RWPE2 (cell line): ENCODE measurements around the gene NMRK2.

Source experiments
- ATAC-seq: fragments of 200-7000 bp; cut with Tn5 transposase; 3 replicates; pipeline ENCODE4 v1.9.1; 2021; ENCODE audit warnings: low read depth
- DNase-seq: peaks from one replicate; pipeline ENCODE4 v3.0.0-alpha.2; 2020; ENCODE audit warnings: low spot score
- H3K27ac ChIP-seq: fragments of 450-650 bp; 2 replicates; pipeline ENCODE4 v1.5.1; 2017; ENCODE audit warnings: mild to moderate bottlenecking; ENCODE audit not compliant: poor library complexity, severe bottlenecking
- H3K27me3 ChIP-seq: fragments of 250-450 bp; sonication (Bioruptor Pico); 2 replicates; pipeline ENCODE4 v1.5.1; 2021; ENCODE audit warnings: mild to moderate bottlenecking, moderate library complexity; ENCODE audit not compliant: insufficient read depth, poor library complexity, severe bottlenecking
- H3K36me3 ChIP-seq: fragments of 250-450 bp; sonication (Bioruptor Pico); 2 replicates; pipeline ENCODE4 v1.5.1; 2020; ENCODE audit warnings: low read depth, mild to moderate bottlenecking, moderate library complexity
- H3K4me1 ChIP-seq: fragments of 250-450 bp; sonication (Bioruptor Pico); 2 replicates; pipeline ENCODE4 v1.5.1; 2021; ENCODE audit warnings: mild to moderate bottlenecking, moderate library complexity; ENCODE audit not compliant: insufficient read depth, poor library complexity, severe bottlenecking
- H3K4me3 ChIP-seq: fragments of 250-450 bp; sonication (Bioruptor Pico); 2 replicates; pipeline ENCODE4 v1.5.1; 2021; ENCODE audit warnings: mild to moderate bottlenecking, moderate library complexity; ENCODE audit not compliant: severe bottlenecking
- H3K9me3 ChIP-seq: fragments of 250-450 bp; sonication (Bioruptor Pico); 2 replicates; pipeline ENCODE4 v1.5.1; 2021; ENCODE audit warnings: mild to moderate bottlenecking, moderate library complexity; ENCODE audit not compliant: severe bottlenecking
- TF ChIP-seq, protein P1 (sequence below): fragments of 450-650 bp; IDR thresholded peaks from one replicate; pipeline ENCODE4 v1.5.1; 2017; ENCODE audit warnings: mild to moderate bottlenecking, moderate library complexity; ENCODE audit not compliant: poor library complexity, severe bottlenecking

NMRK2 gene

DNA sequence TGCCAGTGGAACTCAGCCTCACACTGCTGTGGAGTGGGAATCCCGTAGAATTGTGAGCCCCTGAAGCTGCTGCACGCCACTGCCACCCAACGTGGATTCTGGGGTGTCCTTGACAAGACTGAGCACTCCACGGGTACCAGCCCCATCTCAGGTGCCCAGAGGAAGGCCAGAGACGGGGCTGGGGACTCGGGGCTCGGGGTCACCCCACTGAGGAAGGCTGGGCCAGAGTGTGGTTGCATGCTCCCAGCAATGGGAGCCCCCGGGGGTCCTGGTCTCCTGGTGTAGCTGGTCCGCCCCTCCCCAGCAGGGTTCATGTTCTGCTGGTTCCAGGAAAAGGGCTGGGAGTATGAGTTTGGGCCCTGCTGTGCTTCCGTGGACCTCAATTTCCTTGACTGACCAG, 22.8 kb downstream of the NMRK2 start:
- no peak overlapping the region for H3K4me3 ChIP-seq
- H3K9me3 ChIP-seq: no peaks in the 10 kb centered on the region
- no peak for ATAC-seq
- no peak for DNase-seq
- H3K36me3 ChIP-seq: peaks cover 22% of the 10 kb centered on the region
- H3K27ac ChIP-seq: no peak overlapping the region
- no peaks in the 10 kb centered on the region for H3K4me1 ChIP-seq
- TF ChIP-seq, protein P1, sequence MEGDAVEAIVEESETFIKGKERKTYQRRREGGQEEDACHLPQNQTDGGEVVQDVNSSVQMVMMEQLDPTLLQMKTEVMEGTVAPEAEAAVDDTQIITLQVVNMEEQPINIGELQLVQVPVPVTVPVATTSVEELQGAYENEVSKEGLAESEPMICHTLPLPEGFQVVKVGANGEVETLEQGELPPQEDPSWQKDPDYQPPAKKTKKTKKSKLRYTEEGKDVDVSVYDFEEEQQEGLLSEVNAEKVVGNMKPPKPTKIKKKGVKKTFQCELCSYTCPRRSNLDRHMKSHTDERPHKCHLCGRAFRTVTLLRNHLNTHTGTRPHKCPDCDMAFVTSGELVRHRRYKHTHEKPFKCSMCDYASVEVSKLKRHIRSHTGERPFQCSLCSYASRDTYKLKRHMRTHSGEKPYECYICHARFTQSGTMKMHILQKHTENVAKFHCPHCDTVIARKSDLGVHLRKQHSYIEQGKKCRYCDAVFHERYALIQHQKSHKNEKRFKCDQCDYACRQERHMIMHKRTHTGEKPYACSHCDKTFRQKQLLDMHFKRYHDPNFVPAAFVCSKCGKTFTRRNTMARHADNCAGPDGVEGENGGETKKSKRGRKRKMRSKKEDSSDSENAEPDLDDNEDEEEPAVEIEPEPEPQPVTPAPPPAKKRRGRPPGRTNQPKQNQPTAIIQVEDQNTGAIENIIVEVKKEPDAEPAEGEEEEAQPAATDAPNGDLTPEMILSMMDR: no peak
- H3K27me3 ChIP-seq: no peaks in the 10 kb centered on the region

- TF ChIP-seq, protein P1: no peak
- H3K9me3 ChIP-seq: no peaks in the 10 kb centered on the region
- ATAC-seq: no peak
- H3K36me3 ChIP-seq: peaks cover 53% of the 10 kb centered on the region
- H3K4me1 ChIP-seq: no peaks in the 10 kb centered on the region
- no peak for DNase-seq
- no peaks in the 10 kb centered on the region for H3K27me3 ChIP-seq
- H3K27ac ChIP-seq: no peak overlapping the region
- no peak overlapping the region for H3K4me3 ChIP-seq
Measured at GRCh38 chr19:3958836-3959765, 26.2 kb downstream of the NMRK2 start.

GRCh38 chr19:3959766-3960131, 26.9 kb downstream of the NMRK2 start:
- Histone ChIP-seq H3K4me3 (no peak overlapping the region), H3K4me1 (no peaks in the 10 kb centered on the region), H3K27me3 (no peaks in the 10 kb centered on the region), H3K36me3 (peaks cover 55% of the 10 kb centered on the region), H3K27ac (no peak overlapping the region), H3K9me3 (no peaks in the 10 kb centered on the region)
- TF ChIP-seq, protein P1: no peak
- no peak for ATAC-seq
- no peak for DNase-seq

- Histone ChIP-seq H3K27me3 (no peaks in the 10 kb centered on the region), H3K4me3 (no peak overlapping the region), H3K4me1 (no peaks in the 10 kb centered on the region), H3K36me3 (peaks cover 68% of the 10 kb centered on the region), H3K9me3 (no peaks in the 10 kb centered on the region), H3K27ac (no peak overlapping the region)
- DNase-seq (no peak), ATAC-seq (no peak)
- TF ChIP-seq, protein P1: no peak
Measured at GRCh38 chr19:3961007-3961406, 28.1 kb downstream of the NMRK2 start.
